ENCODE data around the gene C1QL2.

- TF ChIP-seq POLR2AphosphoS5 (IDR thresholded peaks at IDR 0.05; ENCODE audit: low read depth, low read length) (no peak), TAF1 (IDR thresholded peaks at IDR 0.05; ENCODE audit: borderline replicate concordance, low read depth, low read length) (no peak), POLR2A (IDR thresholded peaks at IDR 0.05; ENCODE audit: low read depth, low read length) (no peak)
Measured at GRCh38 chr2:119142824-119143223, 15.7 kb downstream of the C1QL2 start.

All from GM12892 (cell line).